HG02623 (cell line): Measurements from ENCODE around the gene NKAIN1.
"Not testable (repeated sequence)": the region's sequence is repeated elsewhere in the genome, so short reads cannot be mapped to it uniquely, and the experiment has no call there.

Experiments used
- ATAC-seq: cut with Tn5 transposase; IDR thresholded peaks from one replicate; pipeline ENCODE4 v1.9.1; 2021; ENCODE audit warnings: moderate library complexity; ENCODE audit not compliant: unreplicated experiment

Gene NKAIN1

DNA sequence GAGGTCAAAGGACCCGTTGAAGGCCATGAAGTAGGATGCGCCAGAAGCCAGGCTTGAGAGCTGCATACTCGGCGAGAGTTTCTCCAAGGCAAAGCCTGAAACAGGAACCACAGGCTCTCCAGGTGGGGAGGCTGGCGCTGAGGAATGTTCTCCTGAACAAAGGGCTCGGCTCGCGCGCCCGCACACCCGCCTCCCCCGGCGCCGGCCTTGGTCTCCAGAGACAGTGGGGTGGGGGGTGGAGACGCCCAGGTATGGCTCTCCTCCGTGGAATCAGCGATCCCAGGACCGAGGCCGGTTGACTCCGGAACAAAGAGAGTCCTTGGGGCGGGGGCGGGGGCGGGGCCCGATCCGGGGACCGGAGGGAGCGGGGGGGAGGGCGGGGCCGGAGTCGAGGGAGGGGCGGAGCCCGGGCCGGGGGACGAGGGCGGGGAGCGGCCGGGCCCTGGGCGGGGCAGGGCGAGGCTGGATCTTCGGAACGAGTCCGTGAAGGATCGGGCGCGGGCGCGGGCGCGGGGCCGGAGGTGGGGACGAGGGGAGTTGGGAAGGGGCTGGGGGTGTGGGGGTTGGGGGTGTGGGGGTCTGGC, 85.0 kb downstream of the NKAIN1 start:
- no peak for ATAC-seq

DNA sequence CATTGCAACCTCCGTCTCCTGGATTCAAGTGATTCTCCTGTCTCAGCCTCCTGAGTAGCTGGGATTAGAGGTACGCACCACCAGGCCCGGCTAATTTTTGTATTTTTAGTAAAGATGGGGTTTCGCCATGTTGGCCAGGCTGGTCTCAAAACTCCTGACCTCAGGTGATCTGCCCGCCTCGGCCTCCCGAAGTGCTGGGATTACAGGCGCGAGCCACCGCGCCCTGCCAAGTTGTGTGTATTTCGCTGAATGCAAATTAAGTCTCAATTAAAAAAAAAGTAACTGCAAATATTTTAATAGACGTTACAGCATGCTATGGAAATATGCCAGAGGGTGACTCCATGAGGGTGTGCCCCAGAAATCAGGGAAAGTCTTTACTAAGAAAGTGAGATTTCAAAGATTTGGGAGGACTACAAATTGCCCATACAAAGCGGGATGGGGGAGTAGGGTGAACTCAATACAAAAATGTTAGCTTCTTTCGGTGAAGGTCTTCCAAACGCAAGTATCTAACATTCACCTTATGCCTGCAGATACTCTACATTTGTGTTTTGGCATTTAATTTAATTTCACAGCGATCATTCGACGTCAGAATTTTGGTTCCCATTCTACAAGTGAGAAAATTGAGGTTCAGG, 85.6 kb downstream of the NKAIN1 start:
- ATAC-seq = no peak

DNA sequence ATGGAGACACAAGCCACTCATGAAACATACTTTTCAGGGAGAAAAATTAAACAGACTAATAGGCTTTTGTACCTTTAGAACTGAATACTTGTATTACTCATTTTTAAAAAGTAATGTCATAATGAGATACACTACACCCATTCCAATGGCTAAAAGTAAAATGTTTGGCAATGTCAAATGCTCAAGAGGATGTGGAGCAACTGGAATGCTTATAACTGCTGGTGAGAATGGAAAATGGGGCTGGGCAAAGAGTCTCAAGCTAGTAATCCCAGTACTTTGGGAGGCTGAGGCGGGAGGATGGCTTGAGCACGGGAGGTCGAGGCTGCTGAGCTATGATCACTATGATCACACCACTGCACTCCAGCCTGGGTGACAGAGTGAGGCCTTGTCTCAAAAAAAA, 86.3 kb downstream of the NKAIN1 start:
- no peak for ATAC-seq

DNA sequence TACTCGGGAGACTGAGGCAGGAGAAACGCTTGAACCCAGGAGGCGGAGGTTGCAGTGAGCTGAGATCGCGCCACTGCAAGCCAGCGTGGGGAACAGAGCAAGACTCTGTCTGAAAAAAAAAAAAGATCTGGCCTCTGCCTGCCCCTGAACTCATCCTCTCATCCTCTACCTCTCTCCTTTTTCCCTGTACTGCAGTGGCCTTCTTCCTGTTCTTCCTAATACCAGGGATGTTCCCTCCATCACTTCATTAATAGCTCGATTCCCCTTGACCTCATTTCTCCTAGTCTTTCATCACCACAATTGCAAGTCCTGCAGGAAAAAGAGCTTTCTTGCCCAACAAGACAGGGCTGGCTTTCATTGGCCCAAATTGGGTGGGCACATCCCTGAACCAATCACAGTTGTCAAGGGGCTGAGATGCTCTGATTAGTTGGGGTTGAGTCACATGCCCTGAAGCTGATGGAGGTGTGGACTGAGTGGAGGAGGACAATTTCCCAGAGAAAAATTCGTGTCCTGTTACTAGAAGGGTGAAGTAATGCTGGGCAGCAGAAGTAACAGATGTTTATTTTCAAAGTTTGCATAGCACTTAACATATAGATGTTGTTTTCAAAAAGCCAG, 87.4 kb downstream of the NKAIN1 start:
- ATAC-seq = no peak

DNA sequence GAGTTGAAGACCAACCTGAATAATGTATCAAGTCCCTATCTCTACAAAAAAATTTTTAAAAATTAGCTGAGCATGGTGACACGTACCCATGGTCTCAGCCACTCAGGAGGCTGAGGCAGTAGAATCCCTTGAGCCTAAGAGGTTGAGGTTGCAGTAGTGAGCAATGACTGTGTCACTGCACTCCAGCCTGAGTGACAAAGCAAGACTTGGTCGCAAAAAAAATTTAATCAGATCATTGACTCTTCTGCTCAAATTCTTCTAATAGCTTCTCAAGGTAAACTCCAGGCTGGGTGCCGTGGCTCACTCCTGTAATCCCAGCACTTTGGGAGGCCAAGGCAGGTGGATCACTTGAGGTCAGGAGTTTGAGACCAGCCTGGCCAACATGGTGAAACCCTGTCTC, 88.3 kb downstream of the NKAIN1 start:
- no peak for ATAC-seq

DNA sequence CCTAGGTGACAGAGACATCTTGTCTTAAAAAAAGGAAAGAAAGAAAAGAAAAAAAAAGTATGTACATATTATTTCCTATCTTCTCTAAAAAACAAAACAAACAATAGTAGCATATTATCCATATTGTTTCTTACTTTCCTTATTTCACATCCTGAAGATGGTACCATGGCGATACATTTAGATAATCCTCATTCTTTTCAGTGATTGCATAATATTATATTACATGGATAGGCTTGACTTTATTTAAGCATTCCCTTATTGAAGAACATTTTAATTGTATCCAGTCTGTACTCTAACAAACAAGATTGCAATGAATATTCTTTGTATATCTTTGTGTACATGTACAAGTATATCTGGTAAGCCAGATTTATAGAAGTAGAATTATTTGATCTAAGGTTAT, 91.3 kb downstream of the NKAIN1 start:
- no peak for ATAC-seq

DNA sequence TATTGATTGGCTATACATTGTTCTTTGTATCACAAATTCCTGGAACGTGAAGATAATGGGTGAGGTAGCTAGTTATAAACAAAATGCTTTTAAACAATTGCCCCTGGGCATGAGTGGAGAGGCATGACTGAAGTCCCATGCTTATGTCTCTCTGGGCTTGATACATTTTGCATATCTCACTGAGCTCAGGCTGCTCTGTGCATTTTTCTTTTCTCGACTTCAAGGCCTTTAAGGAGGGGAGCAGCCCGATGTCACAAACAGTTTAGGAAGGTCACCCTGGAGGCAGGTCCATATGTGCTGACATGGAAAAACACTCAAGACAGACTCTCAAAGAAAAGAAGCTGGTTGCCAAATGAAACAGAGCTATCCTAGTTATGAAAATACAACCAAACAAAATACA, 94.0 kb downstream of the NKAIN1 start:
- ATAC-seq = no peak

DNA sequence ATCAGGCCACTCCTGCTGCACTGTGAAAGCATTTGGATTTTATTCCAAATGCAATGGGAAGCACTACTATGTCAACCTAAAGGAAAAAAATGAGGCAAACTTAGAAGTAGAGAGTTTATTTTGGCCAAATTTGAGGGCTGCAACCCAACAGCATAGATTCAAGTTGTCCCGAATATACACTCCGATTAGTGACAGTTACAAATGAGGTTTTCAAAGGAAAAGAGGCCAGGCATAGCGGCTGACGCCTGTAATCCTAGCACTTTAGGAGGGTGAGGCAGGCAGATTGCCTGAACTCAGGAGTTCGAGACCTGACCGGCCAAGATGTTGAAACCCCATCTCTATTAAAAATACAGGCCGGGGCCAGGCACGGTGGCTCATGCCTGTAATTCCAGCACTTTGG, 95.2 kb downstream of the NKAIN1 start:
- no peak for ATAC-seq

DNA sequence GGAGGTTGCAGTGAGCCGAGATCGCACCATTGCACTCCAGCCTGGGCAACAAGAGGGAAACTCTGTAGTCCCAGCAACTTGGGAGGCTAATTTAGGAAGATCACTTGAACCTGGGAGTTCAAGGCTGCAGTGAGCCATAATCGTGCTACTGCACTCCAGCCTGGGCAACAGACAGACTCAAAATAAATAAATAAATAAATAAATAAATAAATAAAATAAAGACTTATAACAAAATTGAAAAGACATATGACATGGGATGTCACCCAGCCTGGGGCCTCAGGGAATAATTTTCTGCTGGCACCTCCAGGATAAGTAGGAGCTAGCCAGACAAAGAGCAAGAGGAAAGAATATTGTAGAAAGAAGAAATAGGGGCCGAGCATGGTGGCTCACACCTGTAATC, 96.2 kb downstream of the NKAIN1 start:
- no peak for ATAC-seq

DNA sequence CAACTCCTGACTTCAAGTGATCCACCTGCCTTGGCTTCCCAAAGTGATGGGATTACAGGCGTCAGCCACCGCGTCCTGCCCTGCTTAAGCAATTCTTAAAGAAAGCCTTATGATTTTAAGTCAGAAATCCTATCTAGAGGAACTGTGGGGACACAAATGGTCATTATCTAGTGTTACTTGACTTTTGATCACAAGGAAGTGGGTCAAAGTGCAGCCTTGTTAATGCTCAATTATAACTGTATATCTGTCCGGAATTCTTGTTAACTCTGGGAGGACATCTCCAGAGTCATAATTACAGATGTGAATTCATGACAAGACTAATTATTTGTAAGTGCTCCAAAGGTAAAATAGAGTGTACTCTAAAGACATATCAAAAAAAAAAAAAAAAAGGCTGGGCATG, 97.3 kb downstream of the NKAIN1 start:
- ATAC-seq = no peak

DNA sequence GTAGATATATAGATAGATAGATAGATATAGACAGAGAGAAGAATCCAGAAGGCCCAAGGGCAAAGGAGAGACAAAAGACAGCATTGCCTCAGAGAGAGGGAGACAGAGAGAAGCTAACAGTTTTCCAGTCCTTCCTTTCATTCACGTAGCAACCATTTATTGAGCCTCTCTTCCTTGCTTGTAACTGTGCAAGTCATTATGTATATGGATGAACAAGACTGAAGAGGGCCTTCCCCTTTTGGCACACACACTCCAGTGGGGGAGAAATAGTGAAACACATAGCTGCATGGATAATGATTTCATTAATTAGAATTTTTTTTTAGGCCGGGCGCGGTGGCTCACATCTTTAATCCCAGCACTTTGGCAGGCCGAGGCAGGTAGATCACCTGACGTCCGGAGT, 99.4 kb downstream of the NKAIN1 start:
- ATAC-seq = no peak

DNA sequence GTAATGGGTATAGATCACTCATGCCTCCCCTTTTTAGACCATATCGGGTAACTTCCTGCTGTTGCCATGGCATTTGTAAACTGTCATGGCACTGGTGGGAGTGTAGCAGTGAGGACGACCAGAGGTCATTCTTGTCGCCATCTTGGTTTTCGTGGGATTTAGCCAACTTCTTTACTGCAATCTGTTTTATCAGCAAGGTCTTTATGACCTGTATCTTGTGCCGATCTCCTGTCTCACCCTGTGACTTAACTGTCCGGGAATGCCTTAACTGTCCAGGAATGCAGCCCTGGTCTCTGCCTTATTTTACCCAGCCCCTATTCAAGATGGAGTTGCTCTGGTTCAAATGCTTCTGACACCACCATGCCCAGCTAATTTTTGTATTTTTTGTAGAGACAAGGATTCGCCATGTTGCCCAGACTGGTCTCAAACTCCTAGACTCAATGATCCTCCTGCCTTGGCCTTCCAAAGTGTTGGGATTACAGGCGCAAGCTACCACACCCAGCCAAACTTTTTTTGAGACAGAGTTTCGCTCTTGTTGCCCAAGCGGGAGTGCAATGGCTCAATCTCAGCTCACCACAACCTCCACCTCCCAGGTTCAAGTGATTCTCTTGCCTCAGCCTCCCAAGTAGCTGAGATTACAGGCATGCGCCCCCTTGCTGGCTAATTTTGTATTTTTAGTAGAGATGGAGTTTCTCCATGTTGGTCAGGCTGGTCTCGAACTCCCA, 100.7 kb downstream of the NKAIN1 start:
- ATAC-seq = not testable (repeated sequence)

DNA sequence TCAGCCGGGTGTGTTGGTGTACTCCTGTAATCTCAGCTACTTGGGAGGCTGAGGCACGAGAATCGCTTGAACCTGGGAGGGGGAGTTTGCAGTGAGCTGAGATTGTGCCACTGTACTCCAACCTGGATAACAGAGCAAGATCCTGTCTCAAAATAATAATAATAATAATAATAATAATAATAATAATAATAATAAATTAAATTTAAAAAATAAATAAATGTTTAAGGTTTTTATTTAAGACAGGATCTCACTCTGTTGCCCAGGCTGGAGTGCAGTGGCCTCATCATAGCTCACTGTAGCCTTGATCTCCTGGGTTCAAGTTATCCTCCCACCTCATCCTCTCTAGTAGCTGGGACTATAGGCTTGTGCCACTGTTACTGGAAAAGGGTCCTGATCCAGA, 101.8 kb downstream of the NKAIN1 start:
- not testable (repeated sequence) for ATAC-seq

DNA sequence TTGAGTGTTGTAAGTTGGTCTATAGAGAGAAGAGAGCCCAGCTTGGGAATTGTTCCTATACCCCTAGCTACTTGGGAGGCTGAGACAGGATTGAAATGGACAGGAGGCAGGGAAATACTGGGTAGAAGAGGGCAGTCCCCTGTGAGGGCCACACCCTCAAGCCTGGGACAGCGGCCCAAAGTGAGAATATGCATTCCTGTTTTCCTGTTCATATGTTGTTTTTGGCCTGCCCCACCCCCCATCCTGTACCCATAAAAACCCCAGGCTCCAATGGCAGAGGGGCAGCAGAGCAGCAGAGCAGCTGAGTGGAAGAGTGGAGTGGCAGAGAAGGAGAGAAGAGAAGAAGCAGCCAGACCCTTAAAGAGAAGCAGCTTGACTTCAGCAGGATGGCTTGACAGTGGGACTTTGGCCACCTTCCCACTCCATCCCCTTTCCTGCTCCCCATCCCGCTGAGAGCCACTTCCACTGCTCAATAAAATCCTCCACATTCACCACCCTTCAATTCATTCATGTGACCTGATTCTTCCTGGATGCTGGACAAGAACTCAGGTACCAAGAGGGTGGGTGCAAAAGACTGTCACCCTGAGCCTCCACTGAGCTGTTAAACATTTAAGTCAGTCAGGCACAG, 103.6 kb downstream of the NKAIN1 start:
- ATAC-seq = no peak

DNA sequence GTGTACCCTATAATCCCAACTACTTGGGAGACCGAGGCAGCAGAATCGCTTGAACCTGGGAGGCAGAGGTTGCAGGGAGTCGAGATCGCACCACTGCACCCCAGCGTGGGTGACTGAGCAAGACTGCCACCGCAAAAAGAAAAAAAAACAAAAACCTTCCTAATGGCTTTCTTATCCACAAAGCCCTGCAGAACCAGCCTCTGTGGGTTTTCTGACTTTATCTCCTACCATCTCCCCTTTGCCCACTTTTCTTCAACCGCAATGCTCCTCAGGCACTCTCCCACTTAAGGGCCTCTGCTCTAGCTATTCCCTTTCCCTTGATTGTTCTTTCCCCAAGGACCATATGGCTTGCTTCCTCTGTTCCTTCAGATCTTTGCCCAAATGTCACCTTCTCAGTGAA, 106.3 kb downstream of the NKAIN1 start:
- ATAC-seq = no peak
